CD4-positive, alpha-beta T cell (primary cell): ENCODE results near the gene DGKI. TPM values are rescaled to one million over a fixed set of nuclear protein-coding genes. Genes with fewer than 3 reads are reported as not detected.

Experiments
- ATAC-seq: fragments of 200-7000 bp; cut with Tn5 transposase; one replicate; pipeline ENCODE4 v1.10.0; 2022; ENCODE audit warnings: mild to moderate bottlenecking; ENCODE audit not compliant: poor library complexity
- CTCF ChIA-PET: fragments of 350-600 bp; sonication (Branson Sonifier 250); formaldehyde crosslinking; loops from one replicate; lab custom pipeline; 2021; ENCODE audit warnings: antibody characterized with exemption, inconsistent platforms; lab: Charles Lee
- POLR2A ChIA-PET: fragments of 350-600 bp; sonication (Branson Sonifier 250); formaldehyde crosslinking; loops from one replicate; lab custom pipeline; 2021; ENCODE audit warnings: antibody characterized with exemption, inconsistent platforms; lab: Charles Lee
- DNase-seq, 14 experiments: peaks; one replicate each; pipeline ENCODE4 v3.0.0-alpha.2; 2013 to 2020; ENCODE audit warnings: mixed read lengths in 2 of 14
- H3K27ac ChIP-seq, 2 donors: one replicate each; pipeline versions ENCODE4 v1.5.1 to v1.7.0; 2013; ENCODE audit warnings: low read length in 2 of 2, low read depth in 1 of 2, mild to moderate bottlenecking in 1 of 2
- H3K27me3 ChIP-seq, 2 experiments: 1 replicate in 1 of 2; 2 replicates in 1 of 2; pipeline versions ENCODE4 v1.6.1 to v1.7.0; 2013; ENCODE audit warnings: low read length in 2 of 2, control low read depth in 1 of 2, mild to moderate bottlenecking in 1 of 2, moderate library complexity in 1 of 2; ENCODE audit not compliant: insufficient read depth in 2 of 2, control insufficient read depth in 1 of 2
- H3K36me3 ChIP-seq: one replicate; pipeline ENCODE4 v1.6.1; 2013; ENCODE audit warnings: low read length, control low read depth; ENCODE audit not compliant: insufficient read depth
- H3K4me1 ChIP-seq: one replicate; pipeline ENCODE4 v1.6.1; 2013; ENCODE audit warnings: low read length, control low read depth; ENCODE audit not compliant: insufficient read depth
- H3K4me3 ChIP-seq: one replicate; pipeline ENCODE4 v1.5.1; 2013; ENCODE audit warnings: mild to moderate bottlenecking, low read length, moderate library complexity
- H3K9me3 ChIP-seq, 2 experiments: 1 replicate in 1 of 2; 2 replicates in 1 of 2; pipeline versions ENCODE4 v1.6.1 to v1.7.0; 2013; ENCODE audit warnings: low read length in 2 of 2, mild to moderate bottlenecking in 2 of 2, control low read depth in 1 of 2, moderate library complexity in 1 of 2; ENCODE audit not compliant: control insufficient read depth in 1 of 2, insufficient read depth in 1 of 2
- H3K27ac Mint-ChIP-seq: one replicate; pipeline ENCODE4 v1.8.0; 2020; ENCODE audit warnings: mixed read lengths
- H3K27me3 Mint-ChIP-seq: one replicate; pipeline ENCODE4 v1.8.0; 2021; ENCODE audit warnings: mixed read lengths
- H3K36me3 Mint-ChIP-seq: one replicate; pipeline ENCODE4 v1.8.0; 2021; ENCODE audit warnings: low read depth, mixed read lengths
- H3K4me1 Mint-ChIP-seq: one replicate; pipeline ENCODE4 v1.8.0; 2021; ENCODE audit warnings: low read depth, mixed read lengths
- H3K4me3 Mint-ChIP-seq: one replicate; pipeline ENCODE4 v1.8.0; 2020; ENCODE audit warnings: mild to moderate bottlenecking, mixed read lengths
- H3K9me3 Mint-ChIP-seq: one replicate; pipeline ENCODE4 v1.8.0; 2020; ENCODE audit warnings: mixed read lengths
- CTCF ChIP-seq: fragments of 200-600 bp; IDR thresholded peaks from one replicate; pipeline ENCODE4 v1.8.0; 2022; ENCODE audit warnings: antibody characterized with exemption, mild to moderate bottlenecking
- intact Hi-C, 2 experiments: fragments of 100-400 bp; cut with DNase I in 1 of 2; cut with micrococcal nuclease in 1 of 2; formaldehyde crosslinking; loops; one replicate each; pipeline versions ENCODE4 v1.15.1 to v1.9.0; 2023 to 2025; cut with DNase I, micrococcal nuclease
- total RNA-seq, 174 experiments: library from RNA in 2 of 174; stranded (reverse) in 2 of 174; gene quantifications; one replicate each; pipeline ENCODE4 v1.2.3 and lab custom pipeline; 2021 to 2026

The DGKI gene
- total RNA-seq, 2 experiments from 2014 or later, result not detected

GRCh38 chr7:137652721-137653120, 194.1 kb downstream of the DGKI start:
- Histone ChIP-seq H3K27ac (no peak overlapping the region), H3K4me1 (no peaks in the 10 kb centered on the region), H3K4me3 (no peak overlapping the region), H3K36me3 (no peaks in the 10 kb centered on the region), H3K27me3 (no peaks in the 10 kb centered on the region), H3K9me3 (no peaks in the 10 kb centered on the region)
- TF ChIP-seq CTCF, result no peak
- Mint-ChIP-seq H3K4me1 (no peaks in the 10 kb centered on the region), H3K27me3 (peaks cover 9% of the 10 kb centered on the region), H3K9me3 (no peaks in the 10 kb centered on the region), H3K27ac (no peak overlapping the region), H3K36me3 (no peaks in the 10 kb centered on the region), H3K4me3 (no peak overlapping the region)
- intact Hi-C loops, result no loop called here
- ChIA-PET CTCF (no interaction called here), POLR2A (no interaction called here)
- DNase-seq (no peak), ATAC-seq (no peak)

GRCh38 chr7:137647905-137648565, 198.7 kb downstream of the DGKI start:
- H3K36me3 ChIP-seq, result no peaks in the 10 kb centered on the region
- H3K27ac Mint-ChIP-seq, result no peak overlapping the region
- peaks cover 0 to 6% of the 10 kb centered on the region in 2 experiments for H3K27me3 ChIP-seq
- no peak for DNase-seq
- no peaks in the 10 kb centered on the region for H3K4me1 ChIP-seq
- H3K4me3 ChIP-seq, result no peak overlapping the region
- no peaks in the 10 kb centered on the region for H3K9me3 ChIP-seq
- no peak overlapping the region for H3K27ac ChIP-seq
- no peak overlapping the region for H3K4me3 Mint-ChIP-seq
- H3K9me3 Mint-ChIP-seq, result no peaks in the 10 kb centered on the region
- no peak for TF ChIP-seq CTCF
- ChIA-PET CTCF (no interaction called here), POLR2A (no interaction called here)
- H3K27me3 Mint-ChIP-seq, result peaks cover 20% of the 10 kb centered on the region
- intact Hi-C loops, result no loop called here
- no peak for ATAC-seq
- no peaks in the 10 kb centered on the region for H3K4me1 Mint-ChIP-seq
- H3K36me3 Mint-ChIP-seq, result no peaks in the 10 kb centered on the region

GRCh38 chr7:137642472-137642871, 204.3 kb downstream of the DGKI start:
- no peaks in the 10 kb centered on the region for H3K36me3 Mint-ChIP-seq
- no peak overlapping the region for H3K27ac Mint-ChIP-seq
- Histone ChIP-seq H3K27me3 (peaks cover 0 to 6% of the 10 kb centered on the region in 2 experiments), H3K36me3 (no peaks in the 10 kb centered on the region), H3K4me1 (no peaks in the 10 kb centered on the region), H3K9me3 (no peaks in the 10 kb centered on the region), H3K4me3 (no peak overlapping the region), H3K27ac (no peak overlapping the region)
- H3K4me1 Mint-ChIP-seq, result no peaks in the 10 kb centered on the region
- H3K4me3 Mint-ChIP-seq, result no peak overlapping the region
- ChIA-PET CTCF (interaction anchor here (1.4 kb wide), 1 partner anchor 8 kb away, joined by 3 read pairs; no protein-coding TSS in a partner anchor), POLR2A (no interaction called here)
- H3K27me3 Mint-ChIP-seq, result peaks cover 27% of the 10 kb centered on the region
- no peaks in the 10 kb centered on the region for H3K9me3 Mint-ChIP-seq
- no peak for ATAC-seq
- intact Hi-C loops, result no loop called here
- TF ChIP-seq CTCF, result no peak
- no peak for DNase-seq
